K562 (cell line): ENCODE data around the gene YES1. TPM values are rescaled to one million over a fixed set of nuclear protein-coding genes. Genes with fewer than 3 reads are reported as not detected.
A peak's percentile ranks its signal among the peaks of the same experiment; 100 is the strongest.

Source experiments
- BRF1 ChIP-seq: IDR thresholded peaks from 3 replicates; pipeline ENCODE4 v1.6.1; 2011; ENCODE audit warnings: borderline replicate concordance, mild to moderate bottlenecking; ENCODE audit not compliant: insufficient read length; ENCODE audit errors: extremely low read depth
- ETV1 ChIP-seq: fragments of 450-650 bp; conservative IDR thresholded peaks from 2 replicates; pipeline ENCODE4 v1.6.1; 2016; ENCODE audit warnings: missing genetic modification characterization, control low read depth, low read depth, missing compliant biosample characterization
- GABPA ChIP-seq: fragments of 200-800 bp; sonication (Bioruptor generic); conservative IDR thresholded peaks from 2 replicates; pipeline ENCODE4 v1.6.1; 2016; ENCODE audit warnings: low read depth, missing genetic modification characterization, missing compliant biosample characterization
- KDM4B ChIP-seq, 2 experiments: fragments of 450-650 bp in 1 of 2; sonication (generic) in 1 of 2; IDR thresholded peaks; 2 replicates each; pipeline ENCODE4 v1.6.1; 2016 to 2017; ENCODE audit warnings: borderline replicate concordance in 2 of 2, antibody characterized with exemption in 1 of 2, low read depth in 1 of 2, mild to moderate bottlenecking in 1 of 2
- PYGO2 ChIP-seq: fragments of 450-650 bp; IDR thresholded peaks from 2 replicates; pipeline ENCODE4 v1.6.1; 2016; ENCODE audit warnings: mild to moderate bottlenecking, missing genetic modification characterization, moderate library complexity, missing compliant biosample characterization
- SMARCA4 ChIP-seq: fragments of 450-650 bp; IDR thresholded peaks from 2 replicates; pipeline ENCODE4 v1.6.1; 2016
- TBP ChIP-seq: optimal IDR thresholded peaks from 2 replicates; pipeline ENCODE3; 2011; ENCODE audit warnings: low read depth, low read length, improper control_type of control experiment
- ZNF316 ChIP-seq: fragments of 450-650 bp; IDR thresholded peaks from 2 replicates; pipeline ENCODE4 v1.6.1; 2016
- ZNF41 ChIP-seq: fragments of 250-450 bp; sonication (Bioruptor Pico); conservative IDR thresholded peaks from 2 replicates; pipeline ENCODE4 v1.4.0; 2020; ENCODE audit warnings: mild to moderate bottlenecking
- ZNF561 ChIP-seq: fragments of 450-650 bp; formaldehyde crosslinking; conservative IDR thresholded peaks from 2 replicates; pipeline ENCODE4 v1.4.0; 2020; ENCODE audit warnings: mild to moderate bottlenecking, moderate library complexity
- polyA plus RNA-seq, 8 experiments: library from polyadenylated mRNA; depleted of rRNA in 4 of 8; stranded (reverse) in 5 of 8; unstranded in 3 of 8; fragments of >200 nt; fragmentation: Nextera tagmentation in 2 of 8; fragmentation: Illumina TruSeq in 1 of 8; extraction: Ambion mirVana in 2 of 8; extraction: Trizol in 1 of 8; gene quantifications; 2 replicates each; pipeline versions ENCODE4 v1.2.1 to v1.2.3, GENCODE V29; 2011 to 2014; ENCODE audit warnings: inconsistent platforms in 1 of 8, missing spikeins in 1 of 8
- total RNA-seq, 7 experiments: library from RNA; depleted of rRNA in 6 of 7; stranded (reverse); fragments of >200 nt in 6 of 7; fragmentation: Illumina TruSeq in 2 of 7; extraction: Trizol in 2 of 7; gene quantifications; 2 replicates each; pipeline versions ENCODE4 v1.2.1 to v1.2.3, GENCODE V29; 2011 to 2021; ENCODE audit warnings: low replicate concordance in 1 of 7
- TF ChIP-seq, protein P1 (sequence below): fragments of 250-450 bp; sonication (Bioruptor Pico); IDR thresholded peaks from 2 replicates; pipeline ENCODE4 v1.8.0; 2021; ENCODE audit warnings: borderline replicate concordance, mild to moderate bottlenecking, moderate library complexity; ENCODE audit not compliant: poor library complexity, severe bottlenecking

Gene YES1
- total and polyA plus RNA-seq, 9 of the 15 experiments (the other 6 are each of a cell fraction or from before 2014, with no cell fraction given), result 37.2 to 115 (median 77.7) TPM

- TF ChIP-seq, protein P1, sequence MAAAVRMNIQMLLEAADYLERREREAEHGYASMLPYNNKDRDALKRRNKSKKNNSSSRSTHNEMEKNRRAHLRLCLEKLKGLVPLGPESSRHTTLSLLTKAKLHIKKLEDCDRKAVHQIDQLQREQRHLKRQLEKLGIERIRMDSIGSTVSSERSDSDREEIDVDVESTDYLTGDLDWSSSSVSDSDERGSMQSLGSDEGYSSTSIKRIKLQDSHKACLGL (CRISPR knock-in tag), result no peak
- TF ChIP-seq ZNF41 (CRISPR knock-in tag) (no peak), GABPA (no peak), SMARCA4 (peak; percentile 26; the same call in 1 of the 2 replicates), ETV1 (tag) (no peak), TBP (peak; percentile 21), ZNF316 (no peak), ZNF561 (CRISPR knock-in tag) (no peak), PYGO2 (tag) (no peak), KDM4B (IDR thresholded peaks at IDR 0.05; ENCODE audit: borderline replicate concordance in 2 of 2, low read depth in 1 of 2) (0 out of 4 replicates have a peak, but pooled peaks of 1 of the 2 experiments have one; percentile 4), BRF1 (no peak)
Measured at GRCh38 chr18:811182-811891, 705 bp downstream of the YES1 start (continued).
